Activated naive CD4-positive, alpha-beta T cell treated with anti-CD3 and anti-CD28 coated beads, Interleukin-2, amount 10 ng/mL, durations not matched to agents 7 days and 5 days (primary cell): Measurements from ENCODE around the gene LAMA5.

ENCODE experiments used
- CTCF ChIA-PET: fragments of 350-600 bp; sonication (Branson Sonifier 250); formaldehyde crosslinking; loops from one replicate; lab custom pipeline; 2021; ENCODE audit warnings: antibody characterized with exemption; lab: Charles Lee
- DNase-seq: peaks from one replicate; pipeline ENCODE4 v3.0.0-alpha.2; 2020
- H3K27ac Mint-ChIP-seq: one replicate; pipeline ENCODE4 v1.8.0; 2021; ENCODE audit warnings: mild to moderate bottlenecking, moderate library complexity, mixed read lengths
- H3K27me3 Mint-ChIP-seq: one replicate; pipeline ENCODE4 v1.8.0; 2021; ENCODE audit warnings: mild to moderate bottlenecking, mixed read lengths
- H3K36me3 Mint-ChIP-seq: one replicate; pipeline ENCODE4 v1.8.0; 2021; ENCODE audit warnings: mixed read lengths
- H3K4me1 Mint-ChIP-seq: one replicate; pipeline ENCODE4 v1.8.0; 2021; ENCODE audit warnings: mixed read lengths
- H3K4me3 Mint-ChIP-seq: one replicate; pipeline ENCODE4 v1.8.0; 2021; ENCODE audit warnings: mild to moderate bottlenecking, moderate library complexity, mixed read lengths
- H3K9me3 Mint-ChIP-seq: one replicate; pipeline ENCODE4 v1.8.0; 2021; ENCODE audit warnings: mixed read lengths

The LAMA5 gene

GRCh38 chr20:62335532-62335931 lies 31.6 kb downstream of the LAMA5 start:
- CTCF ChIA-PET: no interaction called here
- no peak overlapping the region for H3K27ac Mint-ChIP-seq
- no peaks in the 10 kb centered on the region for H3K4me1 Mint-ChIP-seq
- H3K9me3 Mint-ChIP-seq: no peaks in the 10 kb centered on the region
- peaks cover 16% of the 10 kb centered on the region for H3K27me3 Mint-ChIP-seq
- no peak overlapping the region for H3K4me3 Mint-ChIP-seq
- DNase-seq: no peak
- H3K36me3 Mint-ChIP-seq: no peaks in the 10 kb centered on the region

- H3K27me3 Mint-ChIP-seq: peaks cover 14% of the 10 kb centered on the region
- H3K4me3 Mint-ChIP-seq: no peak overlapping the region
- H3K27ac Mint-ChIP-seq: no peak overlapping the region
- no peak for DNase-seq
- H3K9me3 Mint-ChIP-seq: no peaks in the 10 kb centered on the region
- CTCF ChIA-PET: no interaction called here
- H3K4me1 Mint-ChIP-seq: no peaks in the 10 kb centered on the region
- H3K36me3 Mint-ChIP-seq: no peaks in the 10 kb centered on the region
Measured at GRCh38 chr20:62334881-62335280, 32.2 kb downstream of the LAMA5 start.

GRCh38 chr20:62333820-62334595 lies 33.1 kb downstream of the LAMA5 start:
- no peak overlapping the region for H3K4me3 Mint-ChIP-seq
- H3K27ac Mint-ChIP-seq: no peak overlapping the region
- H3K4me1 Mint-ChIP-seq: no peaks in the 10 kb centered on the region
- H3K36me3 Mint-ChIP-seq: no peaks in the 10 kb centered on the region
- CTCF ChIA-PET: no interaction called here
- H3K27me3 Mint-ChIP-seq: peaks cover 11% of the 10 kb centered on the region
- H3K9me3 Mint-ChIP-seq: no peaks in the 10 kb centered on the region
- DNase-seq: no peak

- no peak for DNase-seq
- H3K4me1 Mint-ChIP-seq: no peaks in the 10 kb centered on the region
- CTCF ChIA-PET: no interaction called here
- no peak overlapping the region for H3K4me3 Mint-ChIP-seq
- H3K9me3 Mint-ChIP-seq: no peaks in the 10 kb centered on the region
- H3K27ac Mint-ChIP-seq: no peak overlapping the region
- no peaks in the 10 kb centered on the region for H3K36me3 Mint-ChIP-seq
- peaks cover 8% of the 10 kb centered on the region for H3K27me3 Mint-ChIP-seq
Measured at GRCh38 chr20:62332989-62333819, 33.9 kb downstream of the LAMA5 start.

- CTCF ChIA-PET: no interaction called here
- H3K36me3 Mint-ChIP-seq: no peaks in the 10 kb centered on the region
- no peaks in the 10 kb centered on the region for H3K9me3 Mint-ChIP-seq
- H3K27ac Mint-ChIP-seq: no peak overlapping the region
- H3K4me3 Mint-ChIP-seq: no peak overlapping the region
- peaks cover under 1% of the 10 kb centered on the region for H3K27me3 Mint-ChIP-seq
- H3K4me1 Mint-ChIP-seq: no peaks in the 10 kb centered on the region
- DNase-seq: no peak
Measured at GRCh38 chr20:62332421-62332820, 34.7 kb downstream of the LAMA5 start.

GRCh38 chr20:62331347-62331746 lies 35.8 kb downstream of the LAMA5 start:
- CTCF ChIA-PET: no interaction called here
- Mint-ChIP-seq H3K4me1 (no peaks in the 10 kb centered on the region), H3K27me3 (no peaks in the 10 kb centered on the region), H3K27ac (no peak overlapping the region), H3K4me3 (no peak overlapping the region), H3K36me3 (no peaks in the 10 kb centered on the region), H3K9me3 (no peaks in the 10 kb centered on the region)
- DNase-seq: no peak

- Mint-ChIP-seq H3K27ac (no peak overlapping the region), H3K4me1 (no peaks in the 10 kb centered on the region), H3K27me3 (no peaks in the 10 kb centered on the region), H3K36me3 (no peaks in the 10 kb centered on the region), H3K9me3 (no peaks in the 10 kb centered on the region), H3K4me3 (no peak overlapping the region)
- CTCF ChIA-PET: no interaction called here
- DNase-seq: no peak
Measured at GRCh38 chr20:62330576-62331317, 36.4 kb downstream of the LAMA5 start.

- CTCF ChIA-PET: interaction anchor here (1.3 kb wide), 1 partner anchor 53 kb away, joined by 5 read pairs; no protein-coding TSS in a partner anchor
- Mint-ChIP-seq H3K4me3 (no peak overlapping the region), H3K27me3 (no peaks in the 10 kb centered on the region), H3K4me1 (no peaks in the 10 kb centered on the region), H3K9me3 (no peaks in the 10 kb centered on the region), H3K27ac (no peak overlapping the region), H3K36me3 (no peaks in the 10 kb centered on the region)
- DNase-seq: no peak
Measured at GRCh38 chr20:62329389-62330377, 37.4 kb downstream of the LAMA5 start.

- no peak for DNase-seq
- H3K27ac Mint-ChIP-seq: no peak overlapping the region
- no peaks in the 10 kb centered on the region for H3K9me3 Mint-ChIP-seq
- H3K36me3 Mint-ChIP-seq: no peaks in the 10 kb centered on the region
- CTCF ChIA-PET: interaction anchor here (1.3 kb wide), 1 partner anchor 54 kb away, joined by 5 read pairs; no protein-coding TSS in a partner anchor
- no peaks in the 10 kb centered on the region for H3K4me1 Mint-ChIP-seq
- no peak overlapping the region for H3K4me3 Mint-ChIP-seq
- H3K27me3 Mint-ChIP-seq: no peaks in the 10 kb centered on the region
Measured at GRCh38 chr20:62328684-62329388, 38.3 kb downstream of the LAMA5 start.

- Mint-ChIP-seq H3K27ac (no peak overlapping the region), H3K9me3 (no peaks in the 10 kb centered on the region), H3K4me1 (no peaks in the 10 kb centered on the region), H3K4me3 (no peak overlapping the region), H3K27me3 (no peaks in the 10 kb centered on the region), H3K36me3 (no peaks in the 10 kb centered on the region)
- CTCF ChIA-PET: no interaction called here
- DNase-seq: no peak
Measured at GRCh38 chr20:62327726-62328495, 39.2 kb downstream of the LAMA5 start.

GRCh38 chr20:62326959-62327725 lies 40.0 kb downstream of the LAMA5 start:
- H3K27ac Mint-ChIP-seq: no peak overlapping the region
- no peaks in the 10 kb centered on the region for H3K36me3 Mint-ChIP-seq
- H3K4me1 Mint-ChIP-seq: no peaks in the 10 kb centered on the region
- no peak for DNase-seq
- no peak overlapping the region for H3K4me3 Mint-ChIP-seq
- H3K27me3 Mint-ChIP-seq: no peaks in the 10 kb centered on the region
- CTCF ChIA-PET: no interaction called here
- H3K9me3 Mint-ChIP-seq: no peaks in the 10 kb centered on the region

GRCh38 chr20:62326559-62326958 lies 40.6 kb downstream of the LAMA5 start:
- no peaks in the 10 kb centered on the region for H3K36me3 Mint-ChIP-seq
- no peak for DNase-seq
- CTCF ChIA-PET: no interaction called here

More at GRCh38 chr20:62326559-62326958, 40.6 kb downstream of the LAMA5 start:
- no peak overlapping the region for H3K27ac Mint-ChIP-seq
- no peaks in the 10 kb centered on the region for H3K9me3 Mint-ChIP-seq
- H3K4me3 Mint-ChIP-seq: no peak overlapping the region
- no peaks in the 10 kb centered on the region for H3K27me3 Mint-ChIP-seq
- H3K4me1 Mint-ChIP-seq: no peaks in the 10 kb centered on the region
